ENCODE measurements around the gene MAB21L2. TPM values are rescaled to one million over a fixed set of nuclear protein-coding genes. Genes with fewer than 3 reads are reported as not detected.
"Not testable (repeated sequence)": the region's sequence is repeated elsewhere in the genome, so short reads cannot be mapped to it uniquely, and the experiment has no call there.

MAB21L2 gene
- total and polyA plus RNA-seq, 2 donors, result 0.80 to 0.82 TPM

GRCh38 chr4:150547154-150547838 lies 34.7 kb upstream of the MAB21L2 start:
- Histone ChIP-seq H3K27ac (ENCODE audit: low read depth in 1 of 2, low read length in 1 of 2) (no peak overlapping the region), H3K4me1 (ENCODE audit: control insufficient read depth in 2 of 2, insufficient read depth in 2 of 2, low read length in 2 of 2) (no peaks in the 10 kb centered on the region), H3K36me3 (ENCODE audit: control insufficient read depth in 2 of 2, insufficient read depth in 2 of 2, low read length in 1 of 2) (no peaks in the 10 kb centered on the region), H3K9me3 (ENCODE audit: control insufficient read depth in 2 of 2, insufficient read depth in 1 of 2, low read length in 1 of 2) (no peaks in the 10 kb centered on the region), H3K27me3 (ENCODE audit: control insufficient read depth in 2 of 2, insufficient read depth in 1 of 2, low read length in 1 of 2) (no peaks in the 10 kb centered on the region), H3K4me3 (ENCODE audit: low read length in 2 of 2) (no peak overlapping the region)
- 97% methylated on average over 4 of the region's 4 CpGs for WGBS
- DNase-seq (ENCODE audit: low read depth in 6 of 9, low spot score in 9 of 9), result no peak

GRCh38 chr4:150557811-150558210 lies 24.1 kb upstream of the MAB21L2 start:
- H3K9me3 ChIP-seq (ENCODE audit: control insufficient read depth in 2 of 2, insufficient read depth in 1 of 2, low read length in 1 of 2); H3K4me1 ChIP-seq (ENCODE audit: control insufficient read depth in 2 of 2, insufficient read depth in 2 of 2, low read length in 2 of 2); H3K27ac ChIP-seq (ENCODE audit: low read depth in 1 of 2, low read length in 1 of 2); H3K36me3 ChIP-seq (ENCODE audit: control insufficient read depth in 2 of 2, insufficient read depth in 2 of 2, low read length in 1 of 2); DNase-seq (ENCODE audit: low read depth in 6 of 9, low spot score in 9 of 9); H3K4me3 ChIP-seq (ENCODE audit: low read length in 2 of 2); H3K27me3 ChIP-seq (ENCODE audit: control insufficient read depth in 2 of 2, insufficient read depth in 1 of 2, low read length in 1 of 2): not testable (repeated sequence)
- 96% methylated on average over 3 of the region's 3 CpGs for WGBS

- Histone ChIP-seq H3K36me3 (ENCODE audit: control insufficient read depth in 2 of 2, insufficient read depth in 2 of 2, low read length in 1 of 2) (no peaks in the 10 kb centered on the region), H3K27ac (ENCODE audit: low read depth in 1 of 2, low read length in 1 of 2) (no peak overlapping the region), H3K4me1 (ENCODE audit: control insufficient read depth in 2 of 2, insufficient read depth in 2 of 2, low read length in 2 of 2) (no peaks in the 10 kb centered on the region), H3K4me3 (ENCODE audit: low read length in 2 of 2) (no peak overlapping the region), H3K27me3 (ENCODE audit: control insufficient read depth in 2 of 2, insufficient read depth in 1 of 2, low read length in 1 of 2) (no peaks in the 10 kb centered on the region), H3K9me3 (ENCODE audit: control insufficient read depth in 2 of 2, insufficient read depth in 1 of 2, low read length in 1 of 2) (no peaks in the 10 kb centered on the region)
- no peak for DNase-seq (ENCODE audit: low read depth in 6 of 9, low spot score in 9 of 9)
- WGBS, result 97% methylated on average over 2 of the region's 2 CpGs
These were observed 20.7 kb upstream of the MAB21L2 start for GRCh38 chr4:150561143-150561737.

GRCh38 chr4:150562250-150562649 lies 19.7 kb upstream of the MAB21L2 start:
- H3K9me3 ChIP-seq (ENCODE audit: control insufficient read depth in 2 of 2, insufficient read depth in 1 of 2, low read length in 1 of 2), result no peaks in the 10 kb centered on the region
- no peaks in the 10 kb centered on the region for H3K36me3 ChIP-seq (ENCODE audit: control insufficient read depth in 2 of 2, insufficient read depth in 2 of 2, low read length in 1 of 2)
- no peak for DNase-seq (ENCODE audit: low read depth in 6 of 9, low spot score in 9 of 9)
- H3K4me1 ChIP-seq (ENCODE audit: control insufficient read depth in 2 of 2, insufficient read depth in 2 of 2, low read length in 2 of 2), result no peaks in the 10 kb centered on the region
- no peak overlapping the region for H3K4me3 ChIP-seq (ENCODE audit: low read length in 2 of 2)
- no peaks in the 10 kb centered on the region for H3K27me3 ChIP-seq (ENCODE audit: control insufficient read depth in 2 of 2, insufficient read depth in 1 of 2, low read length in 1 of 2)
- H3K27ac ChIP-seq (ENCODE audit: low read depth in 1 of 2, low read length in 1 of 2), result no peak overlapping the region
- WGBS, result 99% methylated on average over 2 of the region's 2 CpGs

- no peak overlapping the region for H3K27ac ChIP-seq (ENCODE audit: low read depth in 1 of 2, low read length in 1 of 2)
- H3K36me3 ChIP-seq (ENCODE audit: control insufficient read depth in 2 of 2, insufficient read depth in 2 of 2, low read length in 1 of 2), result no peaks in the 10 kb centered on the region
- no peak for DNase-seq (ENCODE audit: low read depth in 6 of 9, low spot score in 9 of 9)
- H3K27me3 ChIP-seq (ENCODE audit: control insufficient read depth in 2 of 2, insufficient read depth in 1 of 2, low read length in 1 of 2), result no peaks in the 10 kb centered on the region
- no peaks in the 10 kb centered on the region for H3K4me1 ChIP-seq (ENCODE audit: control insufficient read depth in 2 of 2, insufficient read depth in 2 of 2, low read length in 2 of 2)
- no peak overlapping the region for H3K4me3 ChIP-seq (ENCODE audit: low read length in 2 of 2)
- H3K9me3 ChIP-seq (ENCODE audit: control insufficient read depth in 2 of 2, insufficient read depth in 1 of 2, low read length in 1 of 2), result no peaks in the 10 kb centered on the region
These were observed 19.2 kb upstream of the MAB21L2 start for GRCh38 chr4:150562751-150563150.

- DNase-seq (ENCODE audit: low read depth in 6 of 9, low spot score in 9 of 9); H3K36me3 ChIP-seq (ENCODE audit: control insufficient read depth in 2 of 2, insufficient read depth in 2 of 2, low read length in 1 of 2); H3K27me3 ChIP-seq (ENCODE audit: control insufficient read depth in 2 of 2, insufficient read depth in 1 of 2, low read length in 1 of 2); H3K4me1 ChIP-seq (ENCODE audit: control insufficient read depth in 2 of 2, insufficient read depth in 2 of 2, low read length in 2 of 2); H3K27ac ChIP-seq (ENCODE audit: low read depth in 1 of 2, low read length in 1 of 2); H3K9me3 ChIP-seq (ENCODE audit: control insufficient read depth in 2 of 2, insufficient read depth in 1 of 2, low read length in 1 of 2); H3K4me3 ChIP-seq (ENCODE audit: low read length in 2 of 2): not testable (repeated sequence)
- WGBS, result over 99% methylated on average over 2 of the region's 2 CpGs
These were observed 17.0 kb upstream of the MAB21L2 start for GRCh38 chr4:150564967-150565366.

GRCh38 chr4:150567070-150567469 lies 14.9 kb upstream of the MAB21L2 start:
- no peaks in the 10 kb centered on the region for H3K27me3 ChIP-seq (ENCODE audit: control insufficient read depth in 2 of 2, insufficient read depth in 1 of 2, low read length in 1 of 2)
- H3K4me3 ChIP-seq (ENCODE audit: low read length in 2 of 2), result no peak overlapping the region
- WGBS, result 97% methylated on average over 3 of the region's 3 CpGs
- no peak overlapping the region for H3K27ac ChIP-seq (ENCODE audit: low read depth in 1 of 2, low read length in 1 of 2)
- H3K9me3 ChIP-seq (ENCODE audit: control insufficient read depth in 2 of 2, insufficient read depth in 1 of 2, low read length in 1 of 2), result no peaks in the 10 kb centered on the region
- H3K4me1 ChIP-seq (ENCODE audit: control insufficient read depth in 2 of 2, insufficient read depth in 2 of 2, low read length in 2 of 2), result no peaks in the 10 kb centered on the region
- DNase-seq (ENCODE audit: low read depth in 6 of 9, low spot score in 9 of 9), result no peak
- H3K36me3 ChIP-seq (ENCODE audit: control insufficient read depth in 2 of 2, insufficient read depth in 2 of 2, low read length in 1 of 2), result no peaks in the 10 kb centered on the region

GRCh38 chr4:150569384-150569987 lies 12.5 kb upstream of the MAB21L2 start:
- no peak for DNase-seq (ENCODE audit: low read depth in 6 of 9, low spot score in 9 of 9)
- Histone ChIP-seq H3K4me3 (ENCODE audit: low read length in 2 of 2) (no peak overlapping the region), H3K27me3 (ENCODE audit: control insufficient read depth in 2 of 2, insufficient read depth in 1 of 2, low read length in 1 of 2) (no peaks in the 10 kb centered on the region), H3K36me3 (ENCODE audit: control insufficient read depth in 2 of 2, insufficient read depth in 2 of 2, low read length in 1 of 2) (no peaks in the 10 kb centered on the region), H3K4me1 (ENCODE audit: control insufficient read depth in 2 of 2, insufficient read depth in 2 of 2, low read length in 2 of 2) (no peaks in the 10 kb centered on the region), H3K9me3 (ENCODE audit: control insufficient read depth in 2 of 2, insufficient read depth in 1 of 2, low read length in 1 of 2) (no peaks in the 10 kb centered on the region), H3K27ac (ENCODE audit: low read depth in 1 of 2, low read length in 1 of 2) (no peak overlapping the region)
- WGBS, result 98% methylated on average over 5 of the region's 5 CpGs

- 97% methylated on average over 4 of the region's 4 CpGs for WGBS
- H3K36me3 ChIP-seq (ENCODE audit: control insufficient read depth in 2 of 2, insufficient read depth in 2 of 2, low read length in 1 of 2), result no peaks in the 10 kb centered on the region
- no peak overlapping the region for H3K4me3 ChIP-seq (ENCODE audit: low read length in 2 of 2)
- no peaks in the 10 kb centered on the region for H3K9me3 ChIP-seq (ENCODE audit: control insufficient read depth in 2 of 2, insufficient read depth in 1 of 2, low read length in 1 of 2)
- DNase-seq (ENCODE audit: low read depth in 6 of 9, low spot score in 9 of 9), result no peak
- no peak overlapping the region for H3K27ac ChIP-seq (ENCODE audit: low read depth in 1 of 2, low read length in 1 of 2)
- H3K27me3 ChIP-seq (ENCODE audit: control insufficient read depth in 2 of 2, insufficient read depth in 1 of 2, low read length in 1 of 2), result no peaks in the 10 kb centered on the region
- no peaks in the 10 kb centered on the region for H3K4me1 ChIP-seq (ENCODE audit: control insufficient read depth in 2 of 2, insufficient read depth in 2 of 2, low read length in 2 of 2)
These were observed 11.9 kb upstream of the MAB21L2 start for GRCh38 chr4:150569998-150570535.
